LNCAP (cell line): ENCODE results near the gene GPR158.

ENCODE experiments used
- TF ChIP-seq, protein P1 (sequence below): fragments of 450-650 bp; IDR thresholded peaks from 2 replicates; pipeline ENCODE4 v1.5.1; 2017; ENCODE audit warnings: mild to moderate bottlenecking

GPR158 gene

DNA sequence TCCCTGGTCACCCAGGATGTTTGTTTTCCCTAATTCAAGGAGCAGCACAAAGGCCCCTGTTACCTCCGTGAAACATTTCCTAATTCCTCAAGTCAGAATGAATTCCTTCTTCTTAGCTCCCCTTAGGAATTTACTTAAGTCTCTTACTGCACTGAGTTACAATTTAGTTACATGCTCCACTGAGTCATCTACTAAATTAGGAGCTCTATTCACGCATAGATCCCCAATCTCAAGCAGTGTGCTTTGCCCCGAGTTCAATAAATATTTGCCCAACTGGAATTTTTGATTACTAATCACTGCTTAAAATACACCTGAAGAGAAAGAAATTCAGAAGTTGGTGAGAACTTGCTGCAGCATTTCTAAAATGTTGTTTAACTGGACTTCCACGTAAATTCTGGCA is 429.8 kb downstream of the GPR158 start:
- TF ChIP-seq, protein P1, sequence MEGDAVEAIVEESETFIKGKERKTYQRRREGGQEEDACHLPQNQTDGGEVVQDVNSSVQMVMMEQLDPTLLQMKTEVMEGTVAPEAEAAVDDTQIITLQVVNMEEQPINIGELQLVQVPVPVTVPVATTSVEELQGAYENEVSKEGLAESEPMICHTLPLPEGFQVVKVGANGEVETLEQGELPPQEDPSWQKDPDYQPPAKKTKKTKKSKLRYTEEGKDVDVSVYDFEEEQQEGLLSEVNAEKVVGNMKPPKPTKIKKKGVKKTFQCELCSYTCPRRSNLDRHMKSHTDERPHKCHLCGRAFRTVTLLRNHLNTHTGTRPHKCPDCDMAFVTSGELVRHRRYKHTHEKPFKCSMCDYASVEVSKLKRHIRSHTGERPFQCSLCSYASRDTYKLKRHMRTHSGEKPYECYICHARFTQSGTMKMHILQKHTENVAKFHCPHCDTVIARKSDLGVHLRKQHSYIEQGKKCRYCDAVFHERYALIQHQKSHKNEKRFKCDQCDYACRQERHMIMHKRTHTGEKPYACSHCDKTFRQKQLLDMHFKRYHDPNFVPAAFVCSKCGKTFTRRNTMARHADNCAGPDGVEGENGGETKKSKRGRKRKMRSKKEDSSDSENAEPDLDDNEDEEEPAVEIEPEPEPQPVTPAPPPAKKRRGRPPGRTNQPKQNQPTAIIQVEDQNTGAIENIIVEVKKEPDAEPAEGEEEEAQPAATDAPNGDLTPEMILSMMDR = no peak

DNA sequence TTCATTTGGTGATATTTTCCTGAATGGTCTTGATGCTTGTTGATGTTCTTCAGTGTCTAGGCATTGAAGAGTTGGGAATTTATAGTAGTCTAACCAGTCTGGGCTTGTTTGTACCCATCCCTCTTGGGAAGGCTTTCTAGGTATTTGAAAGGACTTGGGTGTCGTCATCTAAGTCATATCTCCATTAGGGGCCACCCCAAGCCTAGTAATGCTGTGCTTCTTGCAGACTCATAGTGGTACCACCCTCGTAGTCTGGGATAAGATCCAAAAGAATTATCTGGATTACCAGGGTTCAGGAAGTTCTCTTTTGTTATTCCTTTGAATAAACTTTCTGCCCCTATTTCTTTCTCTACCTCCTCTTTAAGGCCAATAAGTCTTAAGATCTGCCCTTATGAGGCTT is 439.9 kb downstream of the GPR158 start:
- TF ChIP-seq, protein P1 = no peak

DNA sequence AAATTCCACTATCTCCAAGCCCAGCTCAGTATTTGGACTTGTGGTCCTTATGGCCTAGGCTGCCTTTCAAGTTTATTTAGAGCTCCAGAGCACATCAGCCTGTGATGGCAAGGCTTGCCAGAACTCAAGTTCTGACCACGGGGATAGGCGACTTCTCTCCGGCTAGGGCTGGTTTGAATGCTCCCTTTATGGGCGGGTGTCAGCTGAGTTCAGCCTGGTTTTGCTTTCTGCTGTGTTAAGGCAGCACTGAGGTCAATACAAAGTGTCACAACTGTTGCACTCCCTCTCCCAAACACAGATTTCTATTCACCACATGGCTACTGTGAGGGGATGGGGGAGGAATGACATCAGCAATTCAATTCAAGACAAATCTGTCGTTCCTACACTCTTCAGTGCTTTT is 441.1 kb downstream of the GPR158 start:
- TF ChIP-seq, protein P1 = no peak

DNA sequence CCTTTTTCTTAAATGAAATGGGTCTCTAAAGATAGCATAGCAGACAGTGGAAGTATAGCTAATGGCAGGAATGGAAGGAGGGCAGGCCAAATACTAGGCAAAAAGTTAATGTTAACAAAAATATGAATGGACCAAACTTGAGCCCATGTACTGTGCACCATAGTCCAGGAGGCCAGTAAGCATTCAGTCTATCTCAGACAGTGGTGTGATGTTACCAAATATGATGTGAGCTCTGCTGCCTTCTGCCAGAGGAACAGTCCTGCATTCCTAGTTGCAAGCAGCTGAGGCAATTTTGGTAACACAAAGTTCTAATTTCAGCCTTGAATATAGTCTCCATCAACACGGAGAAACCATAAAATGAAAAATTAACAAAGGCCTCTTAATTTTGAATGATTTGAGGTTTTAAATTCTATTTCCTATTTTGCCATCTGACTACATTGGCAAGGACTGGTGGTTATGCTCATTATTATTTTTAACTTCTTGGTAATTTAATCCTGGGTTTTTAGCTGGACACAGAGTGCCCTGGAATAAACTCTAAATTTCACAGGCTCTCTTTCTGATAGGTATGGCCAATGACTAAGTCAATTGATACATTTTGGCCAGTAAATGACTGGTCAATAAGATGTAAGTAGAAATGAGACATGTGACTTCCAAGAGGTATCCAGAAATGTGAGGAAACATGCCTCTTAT is 442.2 kb downstream of the GPR158 start:
- TF ChIP-seq, protein P1 = no peak

DNA sequence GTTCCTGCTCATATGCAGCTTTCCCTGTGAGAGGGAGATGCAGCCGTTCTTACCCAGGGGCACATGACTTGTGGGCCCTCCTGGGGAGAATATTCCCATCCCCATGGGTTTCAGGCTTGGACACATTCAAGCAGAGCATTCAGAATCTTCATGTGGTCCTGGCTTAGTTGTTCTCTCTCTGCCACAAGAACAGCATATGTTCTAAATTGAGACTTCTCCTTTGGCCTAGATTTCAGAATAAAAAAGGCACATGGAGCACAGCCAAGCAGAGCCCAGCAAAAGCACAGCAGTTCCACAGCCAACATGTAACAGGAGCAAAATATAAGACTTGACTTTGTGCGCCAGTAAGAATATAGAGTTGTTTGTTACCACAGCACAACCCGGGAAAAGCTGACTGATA is 452.8 kb downstream of the GPR158 start:
- TF ChIP-seq, protein P1 = no peak

DNA sequence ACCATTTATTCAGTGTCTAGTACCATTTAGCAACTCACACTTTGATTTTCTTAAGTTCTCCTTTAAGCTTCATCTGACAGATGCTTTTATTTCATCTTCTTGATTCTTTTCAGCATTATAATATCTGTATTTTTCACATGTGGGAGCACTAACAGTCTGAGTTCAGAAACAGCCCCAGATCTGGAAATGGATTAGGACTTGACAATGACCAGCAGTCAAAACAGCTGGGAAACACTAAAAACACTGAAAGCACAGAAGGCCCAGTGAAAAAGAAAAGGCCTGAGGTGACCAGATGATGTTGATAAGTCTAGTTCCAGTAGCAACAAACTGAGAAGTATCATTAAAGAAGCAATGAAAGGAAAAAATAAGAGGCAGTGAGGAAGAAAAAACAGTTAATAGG is 454.5 kb downstream of the GPR158 start:
- TF ChIP-seq, protein P1 = no peak

DNA sequence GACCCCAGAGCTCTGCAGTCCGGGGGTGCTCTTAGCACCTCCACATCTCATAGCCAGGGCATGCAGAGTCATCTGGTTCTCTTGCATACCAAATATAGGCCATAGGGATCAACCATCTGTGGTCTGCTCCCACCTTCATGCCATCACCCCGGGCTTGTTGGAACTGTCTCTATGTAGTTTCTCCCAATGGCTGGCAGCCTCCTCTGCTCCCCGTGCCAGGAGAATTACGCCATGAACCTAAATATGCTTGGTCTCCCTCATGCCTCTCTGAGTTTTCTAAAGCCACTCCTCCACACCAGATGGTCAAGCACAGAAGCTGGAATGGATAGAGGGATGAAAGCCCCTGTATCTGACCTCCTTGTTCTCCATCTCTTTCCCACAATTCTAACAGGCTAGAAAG is 456.7 kb downstream of the GPR158 start:
- TF ChIP-seq, protein P1 = no peak

DNA sequence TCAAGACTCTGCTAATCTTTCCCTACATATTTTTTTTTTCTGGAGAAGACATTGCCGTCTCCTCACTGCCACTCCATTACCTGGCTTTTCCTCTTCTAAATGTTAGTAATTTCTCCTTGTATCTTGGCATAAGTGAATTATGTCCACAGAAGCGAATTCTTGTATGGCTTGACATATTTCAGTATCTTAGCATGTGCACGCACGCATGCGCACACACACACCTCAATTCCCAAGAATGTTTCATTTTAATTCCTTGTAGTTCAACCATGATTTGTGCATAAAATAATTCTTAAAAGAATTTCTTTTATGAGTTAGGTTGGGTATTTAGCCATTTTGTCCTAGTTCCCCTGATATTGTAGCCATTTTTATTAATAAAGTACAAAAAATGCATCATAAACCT is 458.0 kb downstream of the GPR158 start:
- TF ChIP-seq, protein P1 = no peak
